GM12878 (cell line): ENCODE measurements around the gene ASTN1. TPM values are rescaled to one million over a fixed set of nuclear protein-coding genes. Genes with fewer than 3 reads are reported as not detected.

Source experiments
- ATAC-seq: fragments of 200-7000 bp; cut with Tn5 transposase; 3 replicates; pipeline ENCODE4 v1.9.1; 2020; ENCODE audit warnings: mild to moderate bottlenecking, moderate library complexity
- BruUV-seq: library from RNA; stranded (reverse); fragments of 400-500 nt; replicated peaks from 2 replicates; lab custom pipeline; 2021; lab: Mats Ljungman, UMichigan
- CTCF ChIA-PET: fragments of 300-600 bp; sonication (Branson Sonifier 250); formaldehyde crosslinking; extraction: SDS; loops from one replicate; lab custom pipeline; 2021; ENCODE audit warnings: inconsistent platforms; lab: Yijun Ruan, JAX
- POLR2A ChIA-PET: fragments of 350-600 bp; formaldehyde crosslinking; extraction: SDS; loops from one replicate; lab custom pipeline; 2021; ENCODE audit warnings: inconsistent platforms; lab: Charles Lee
- RAD21 ChIA-PET: fragments of 300-600 bp; sonication (Branson Sonifier 250); formaldehyde crosslinking; loops from one replicate; lab custom pipeline; 2023; ENCODE audit warnings: antibody characterized with exemption; ENCODE audit not compliant: unreplicated experiment; lab: Charles Lee
- SMC1A ChIA-PET: fragments of 300-600 bp; sonication (Branson Sonifier 250); formaldehyde crosslinking; loops from one replicate; lab custom pipeline; 2023; ENCODE audit not compliant: unreplicated experiment, uncharacterized antibody; lab: Charles Lee
- DNase-seq: peaks from one replicate; pipeline ENCODE4 v3.0.0-alpha.2; 2011; ENCODE audit warnings: low read depth, low spot score
- FAIRE-seq: peaks from 3 replicates; lab custom pipeline; 2011; peaks lifted over from hg19 to GRCh38; lab: Jason Lieb, UNC
- H2AFZ ChIP-seq: 2 replicates; pipeline ENCODE4 v1.6.0; 2011; ENCODE audit warnings: low read depth, low read length, control low read depth; ENCODE audit not compliant: control insufficient read depth
- H3K27ac ChIP-seq: 2 replicates; pipeline ENCODE4 v1.5.1; 2011; ENCODE audit warnings: control low read depth; ENCODE audit not compliant: control insufficient read depth, insufficient read depth
- H3K27me3 ChIP-seq, 2 experiments: replicated peaks in 1 of 2; 2 replicates each; pipeline versions ENCODE4 v1.6.0 to v1.6.1; 2011; ENCODE audit warnings: low read length in 1 of 2; ENCODE audit not compliant: control insufficient read depth in 2 of 2, insufficient read depth in 2 of 2
- H3K36me3 ChIP-seq, 2 experiments: 2 replicates each; pipeline ENCODE4 v1.5.1; 2011; ENCODE audit warnings: low read length in 1 of 2; ENCODE audit not compliant: control insufficient read depth in 2 of 2, insufficient read depth in 2 of 2
- H3K4me1 ChIP-seq: 2 replicates; pipeline ENCODE4 v1.6.1; 2011; ENCODE audit warnings: mild to moderate bottlenecking, low read length, moderate library complexity, mixed read lengths; ENCODE audit not compliant: control insufficient read depth, insufficient read depth
- H3K4me2 ChIP-seq: 2 replicates; pipeline ENCODE4 v1.6.0; 2011; ENCODE audit warnings: control low read depth; ENCODE audit not compliant: control insufficient read depth, insufficient read depth
- H3K4me3 ChIP-seq: fragments of 200-600 bp; sonication (generic); 2 replicates; pipeline ENCODE4 v1.5.1; 2016
- H3K79me2 ChIP-seq: 2 replicates; pipeline ENCODE4 v1.6.0; 2011; ENCODE audit warnings: low read length; ENCODE audit not compliant: control insufficient read depth, insufficient read depth
- H3K9ac ChIP-seq: 2 replicates; pipeline ENCODE4 v1.8.0; 2011; ENCODE audit warnings: low read length, control low read depth, mixed read lengths; ENCODE audit not compliant: control insufficient read depth, insufficient read depth
- H3K9me3 ChIP-seq: replicated peaks from 3 replicates; pipeline ENCODE4 v1.5.1; 2011; ENCODE audit warnings: mild to moderate bottlenecking, low read length; ENCODE audit not compliant: control insufficient read depth, insufficient read depth
- H4K20me1 ChIP-seq: 2 replicates; pipeline ENCODE4 v1.6.0; 2011; ENCODE audit not compliant: control insufficient read depth, insufficient read depth
- CBFB ChIP-seq: IDR thresholded peaks from 2 replicates; pipeline ENCODE4 v1.6.1; 2016; ENCODE audit warnings: antibody characterized with exemption, low read depth
- ESRRA ChIP-seq: IDR thresholded peaks from 2 replicates; pipeline ENCODE4 v1.6.1; 2012; ENCODE audit warnings: mild to moderate bottlenecking, low read length, improper control_type of control experiment
- FOS ChIP-seq: IDR thresholded peaks from 3 replicates; pipeline ENCODE4 v1.6.1; 2011; ENCODE audit warnings: borderline replicate concordance; ENCODE audit not compliant: insufficient read length; ENCODE audit errors: extremely low read depth
- JUND ChIP-seq: IDR thresholded peaks from 2 replicates; pipeline ENCODE4 v1.6.1; 2012; ENCODE audit warnings: low read depth, mild to moderate bottlenecking, low read length, improper control_type of control experiment, moderate library complexity
- NFYA ChIP-seq: IDR thresholded peaks from 2 replicates; pipeline ENCODE4 v1.6.1; 2011; ENCODE audit warnings: low read depth, mild to moderate bottlenecking, low read length, improper control_type of control experiment, borderline replicate concordance
- NRF1 ChIP-seq: conservative IDR thresholded peaks from 2 replicates; pipeline ENCODE4 v1.6.1; 2011; ENCODE audit warnings: mild to moderate bottlenecking, low read depth, low read length, improper control_type of control experiment
- POLR2AphosphoS2 ChIP-seq: IDR thresholded peaks from 2 replicates; pipeline ENCODE4 v1.6.1; 2011; ENCODE audit warnings: low read depth, mild to moderate bottlenecking, low read length, improper control_type of control experiment, moderate library complexity
- RAD51 ChIP-seq: fragments of 450-650 bp; IDR thresholded peaks from 2 replicates; pipeline ENCODE4 v1.6.1; 2016; ENCODE audit warnings: moderate library complexity, mild to moderate bottlenecking, inconsistent platforms
- SRF ChIP-seq, 2 experiments: IDR thresholded peaks; 2 replicates each; pipeline ENCODE4 v1.6.1; 2011; ENCODE audit warnings: low read depth in 2 of 2, low read length in 2 of 2, mild to moderate bottlenecking in 1 of 2, moderate library complexity in 1 of 2
- STAT3 ChIP-seq: IDR thresholded peaks from 2 replicates; pipeline ENCODE4 v1.6.1; 2011; ENCODE audit warnings: low read depth, low read length, improper control_type of control experiment
- TCF7 ChIP-seq: IDR thresholded peaks from 2 replicates; pipeline ENCODE4 v1.6.1; 2014; ENCODE audit warnings: antibody characterized with exemption, borderline replicate concordance
- ZNF274 ChIP-seq: IDR thresholded peaks from one replicate; pipeline ENCODE4 v1.8.0; 2011; ENCODE audit not compliant: insufficient read length, insufficient read depth
- WGBS: methylation state at CpG from one replicate; pipeline ENCODE4 v1.1.6; 2016; ENCODE audit warnings: low lambda C conversion rate; ENCODE audit not compliant: insufficient replicate concordance, insufficient coverage; ENCODE audit errors: missing lambda C conversion rate; 5-methylcytosine and 5-hydroxymethylcytosine counted together
- in situ Hi-C: fragments of 300-500 bp; cut with MboI; formaldehyde crosslinking; loops from 9 replicates; pipeline ENCODE4 v1.14.3; 2018; ENCODE audit warnings: mixed read lengths
- intact Hi-C: fragments of 100-400 bp; cut with micrococcal nuclease; formaldehyde crosslinking; loops from one replicate; pipeline ENCODE4 v1.14.2; 2022; ENCODE audit not compliant: unreplicated experiment
- polyA plus RNA-seq, 11 experiments: library from polyadenylated mRNA; depleted of rRNA in 4 of 11; unstranded in 6 of 11; stranded (reverse) in 5 of 11; fragments of >200 nt; fragmentation: Nextera tagmentation in 4 of 11; fragmentation: Illumina TruSeq in 1 of 11; extraction: Ambion mirVana in 4 of 11; extraction: Trizol in 1 of 11; gene quantifications; 1 replicate in 1 of 11; 2 replicates in 10 of 11; pipeline versions ENCODE4 v1.2.1 to v1.2.3, GENCODE V29; 2011 to 2016; ENCODE audit warnings: inconsistent platforms in 2 of 11, missing spikeins in 2 of 11, low read depth in 1 of 11
- total RNA-seq, 4 experiments: library from RNA; depleted of rRNA in 3 of 4; stranded (reverse); fragments of >200 nt in 3 of 4; fragmentation: Illumina TruSeq in 1 of 4; extraction: Trizol in 1 of 4; gene quantifications; 2 replicates each; pipeline versions ENCODE4 v1.2.1 to v1.2.3, GENCODE V29; 2013 to 2021
- TF ChIP-seq, protein P1 (sequence below): fragments of 450-650 bp; IDR thresholded peaks from 2 replicates; pipeline ENCODE4 v1.6.1; 2017; ENCODE audit warnings: mild to moderate bottlenecking, low read depth, inconsistent platforms; ENCODE audit not compliant: poor library complexity, severe bottlenecking
- TF ChIP-seq, protein P2 (sequence below): fragments of 450-650 bp; conservative IDR thresholded peaks from 2 replicates; pipeline ENCODE4 v1.6.1; 2017; ENCODE audit warnings: mild to moderate bottlenecking, moderate library complexity

Gene ASTN1
- total and polyA plus RNA-seq, 10 of the 15 experiments (the other 5 are each of a cell fraction or from before 2014, with no cell fraction given) = 0.04 TPM; not detected in 9

DNA sequence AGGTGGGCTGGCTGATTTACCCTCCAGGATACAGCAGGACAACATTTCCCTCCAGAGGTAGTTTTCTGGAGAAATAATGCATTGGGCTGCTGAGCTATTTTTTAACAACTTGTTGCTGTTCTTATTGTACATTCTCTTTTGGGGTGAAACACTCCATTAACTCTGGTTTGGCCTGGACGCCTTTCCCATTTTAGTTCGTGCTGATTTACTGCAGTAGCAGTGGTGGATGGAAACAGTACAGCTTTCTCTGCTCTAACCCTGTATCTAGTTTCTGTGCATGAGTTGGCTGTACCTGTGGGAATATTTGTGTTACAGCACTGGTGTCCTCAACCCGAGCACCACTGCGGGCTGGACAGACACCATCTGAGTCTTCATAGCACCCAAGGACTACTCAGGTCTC, 325.3 kb downstream of the ASTN1 start:
- in situ Hi-C loops = no loop called here

More for the DNA sequence above, 325.3 kb downstream of the ASTN1 start:
- Histone ChIP-seq H3K9me3 (no peaks in the 10 kb centered on the region), H3K4me1 (no peaks in the 10 kb centered on the region), H3K27me3 (peaks cover 0 to 2% of the 10 kb centered on the region in 2 experiments; a peak in 1 of 4 replicates), H2AFZ (no peak overlapping the region), H3K9ac (no peak overlapping the region), H3K79me2 (no peaks in the 10 kb centered on the region), H3K27ac (no peak overlapping the region), H3K36me3 (no peaks in the 10 kb centered on the region), H3K4me3 (no peak overlapping the region), H3K4me2 (no peak overlapping the region), H4K20me1 (no peaks in the 10 kb centered on the region)
- DNase-seq (no peak), FAIRE-seq (no peak), ATAC-seq (no peak)
- SMC1A ChIA-PET = no interaction called here
- BruUV-seq = no TSS peak
- POLR2A ChIA-PET = no interaction called here
- TF ChIP-seq TCF7 (no peak), ESRRA (no peak), JUND (no peak), RAD51 (no peak), STAT3 (no peak), POLR2AphosphoS2 (no peak), NFYA (no peak), CBFB (no peak), SRF (IDR thresholded peaks at IDR 0.05; ENCODE audit: low read depth in 2 of 2, low read length in 2 of 2) (no peak), FOS (no peak), NRF1 (no peak), ZNF274 (no peak)
- TF ChIP-seq, protein P1, sequence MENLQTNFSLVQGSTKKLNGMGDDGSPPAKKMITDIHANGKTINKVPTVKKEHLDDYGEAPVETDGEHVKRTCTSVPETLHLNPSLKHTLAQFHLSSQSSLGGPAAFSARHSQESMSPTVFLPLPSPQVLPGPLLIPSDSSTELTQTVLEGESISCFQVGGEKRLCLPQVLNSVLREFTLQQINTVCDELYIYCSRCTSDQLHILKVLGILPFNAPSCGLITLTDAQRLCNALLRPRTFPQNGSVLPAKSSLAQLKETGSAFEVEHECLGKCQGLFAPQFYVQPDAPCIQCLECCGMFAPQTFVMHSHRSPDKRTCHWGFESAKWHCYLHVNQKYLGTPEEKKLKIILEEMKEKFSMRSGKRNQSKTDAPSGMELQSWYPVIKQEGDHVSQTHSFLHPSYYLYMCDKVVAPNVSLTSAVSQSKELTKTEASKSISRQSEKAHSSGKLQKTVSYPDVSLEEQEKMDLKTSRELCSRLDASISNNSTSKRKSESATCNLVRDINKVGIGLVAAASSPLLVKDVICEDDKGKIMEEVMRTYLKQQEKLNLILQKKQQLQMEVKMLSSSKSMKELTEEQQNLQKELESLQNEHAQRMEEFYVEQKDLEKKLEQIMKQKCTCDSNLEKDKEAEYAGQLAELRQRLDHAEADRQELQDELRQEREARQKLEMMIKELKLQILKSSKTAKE = no peak
- TF ChIP-seq, protein P2, sequence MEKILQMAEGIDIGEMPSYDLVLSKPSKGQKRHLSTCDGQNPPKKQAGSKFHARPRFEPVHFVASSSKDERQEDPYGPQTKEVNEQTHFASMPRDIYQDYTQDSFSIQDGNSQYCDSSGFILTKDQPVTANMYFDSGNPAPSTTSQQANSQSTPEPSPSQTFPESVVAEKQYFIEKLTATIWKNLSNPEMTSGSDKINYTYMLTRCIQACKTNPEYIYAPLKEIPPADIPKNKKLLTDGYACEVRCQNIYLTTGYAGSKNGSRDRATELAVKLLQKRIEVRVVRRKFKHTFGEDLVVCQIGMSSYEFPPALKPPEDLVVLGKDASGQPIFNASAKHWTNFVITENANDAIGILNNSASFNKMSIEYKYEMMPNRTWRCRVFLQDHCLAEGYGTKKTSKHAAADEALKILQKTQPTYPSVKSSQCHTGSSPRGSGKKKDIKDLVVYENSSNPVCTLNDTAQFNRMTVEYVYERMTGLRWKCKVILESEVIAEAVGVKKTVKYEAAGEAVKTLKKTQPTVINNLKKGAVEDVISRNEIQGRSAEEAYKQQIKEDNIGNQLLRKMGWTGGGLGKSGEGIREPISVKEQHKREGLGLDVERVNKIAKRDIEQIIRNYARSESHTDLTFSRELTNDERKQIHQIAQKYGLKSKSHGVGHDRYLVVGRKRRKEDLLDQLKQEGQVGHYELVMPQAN = no peak
- RAD21 ChIA-PET = no interaction called here
- WGBS = 0% methylated on average over 4 of the region's 4 CpGs
- intact Hi-C loops = no loop called here
- CTCF ChIA-PET = no interaction called here
